CD4-positive, alpha-beta T cell treated with Interferon alpha-2 for 1 hour (primary cell): ENCODE data around the gene AGO3.
"Not testable (repeated sequence)": the region's sequence is repeated elsewhere in the genome, so short reads cannot be mapped to it uniquely, and the experiment has no call there.

ENCODE experiments used
- DNase-seq, 2 donors: peaks; one replicate each; pipeline ENCODE4 v3.0.0-alpha.2; 2020 to 2022

Gene AGO3

GRCh38 chr1:35930593-35931445, at the start of gene AGO3:
AGO3 (plus strand) TSS chr1:35931105; CDS start chr1:35931427, 322 bp downstream.
- DNase-seq: peak; percentile 88 to 91

GRCh38 chr1:35881850-35882273, 49.0 kb upstream of the AGO3 start:
- no peak for DNase-seq

GRCh38 chr1:35882586-35882944, 48.3 kb upstream of the AGO3 start:
- no peak for DNase-seq

- peak; percentile 97 to 98 for DNase-seq
These were observed 47.8 kb upstream of the AGO3 start, which contains the start of gene AGO1 for GRCh38 chr1:35882945-35883634. AGO1 (plus strand) TSS chr1:35883209; CDS start chr1:35883422, 213 bp downstream.

GRCh38 chr1:35883635-35884101, 47.2 kb upstream of the AGO3 start:
- DNase-seq: peak; percentile 40 to 63

GRCh38 chr1:35884934-35885333, 46.0 kb upstream of the AGO3 start:
- DNase-seq: no peak

GRCh38 chr1:35885961-35886558, 44.8 kb upstream of the AGO3 start:
- no peak for DNase-seq

- DNase-seq: peak in 1 of 2 donors; percentile 14
These were observed 44.1 kb upstream of the AGO3 start for GRCh38 chr1:35886577-35887431.

GRCh38 chr1:35887508-35887907, 43.4 kb upstream of the AGO3 start:
- DNase-seq: no peak

GRCh38 chr1:35888255-35888654, 42.6 kb upstream of the AGO3 start:
- DNase-seq: no peak

GRCh38 chr1:35888981-35889380, 41.9 kb upstream of the AGO3 start:
- not testable (repeated sequence) for DNase-seq

GRCh38 chr1:35893051-35893879, 37.6 kb upstream of the AGO3 start:
- DNase-seq: no peak

- DNase-seq: peak; percentile 13 to 71
These were observed 36.7 kb upstream of the AGO3 start for GRCh38 chr1:35894183-35894582.

GRCh38 chr1:35894656-35895055, 36.2 kb upstream of the AGO3 start:
- no peak for DNase-seq

- DNase-seq: no peak
These were observed 31.0 kb upstream of the AGO3 start for GRCh38 chr1:35899941-35900340.

GRCh38 chr1:35901235-35901634, 29.7 kb upstream of the AGO3 start:
- DNase-seq: no peak

- DNase-seq: no peak
These were observed 28.2 kb upstream of the AGO3 start for GRCh38 chr1:35902671-35903070.

- no peak for DNase-seq
These were observed 16.2 kb upstream of the AGO3 start for GRCh38 chr1:35914717-35915116.

GRCh38 chr1:35915693-35916092, 15.2 kb upstream of the AGO3 start:
- DNase-seq: no peak

- no peak for DNase-seq
These were observed 7.1 kb upstream of the AGO3 start for GRCh38 chr1:35923791-35924221.

- no peak for DNase-seq
These were observed 6.1 kb upstream of the AGO3 start for GRCh38 chr1:35924838-35925237.

- DNase-seq: no peak
These were observed 5.2 kb upstream of the AGO3 start for GRCh38 chr1:35925741-35926140.
